Keratinocyte (primary cell): ENCODE data around the gene GPSM1. TPM values are rescaled to one million over a fixed set of nuclear protein-coding genes. Genes with fewer than 3 reads are reported as not detected.

ENCODE experiments used
- DNase-seq: peaks from one replicate; pipeline ENCODE4 v3.0.0-alpha.2; 2011; ENCODE audit warnings: low read depth, missing footprints, low spot score
- FAIRE-seq: peaks from 2 replicates; lab custom pipeline; 2011; peaks lifted over from hg19 to GRCh38; lab: Jason Lieb, UNC
- H2AFZ ChIP-seq: 2 replicates; pipeline ENCODE4 v1.6.0; 2012; ENCODE audit warnings: low read length, control low read depth, inconsistent platforms; ENCODE audit not compliant: control insufficient read depth
- H3K27ac ChIP-seq: 2 replicates; pipeline ENCODE4 v1.5.1; 2011; ENCODE audit warnings: low read length; ENCODE audit not compliant: control insufficient read depth, insufficient read depth
- H3K27me3 ChIP-seq: 3 replicates; pipeline ENCODE4 v1.6.0; 2011; ENCODE audit warnings: low read length; ENCODE audit not compliant: control insufficient read depth, insufficient read depth; ENCODE audit errors: extremely low read depth
- H3K36me3 ChIP-seq, 2 experiments: 2 replicates in 1 of 2; 3 replicates in 1 of 2; pipeline ENCODE4 v1.5.1; 2011; ENCODE audit warnings: low read length in 2 of 2, mild to moderate bottlenecking in 1 of 2; ENCODE audit not compliant: control insufficient read depth in 2 of 2, insufficient read depth in 2 of 2; ENCODE audit errors: extremely low read depth in 1 of 2
- H3K4me1 ChIP-seq: 3 replicates; pipeline ENCODE4 v1.5.1; 2011; ENCODE audit warnings: low read length; ENCODE audit not compliant: control insufficient read depth, insufficient read depth; ENCODE audit errors: extremely low read depth
- H3K4me2 ChIP-seq: 3 replicates; pipeline ENCODE4 v1.6.0; 2011; ENCODE audit warnings: low read depth, low read length; ENCODE audit not compliant: control insufficient read depth, insufficient read depth; ENCODE audit errors: extremely low read depth
- H3K4me3 ChIP-seq, 3 experiments: fragments of 200-600 bp in 1 of 3; sonication (generic) in 1 of 3; 2 replicates in 2 of 3; 3 replicates in 1 of 3; pipeline ENCODE4 v1.5.1; 2011 to 2016; ENCODE audit warnings: low read length in 3 of 3, mild to moderate bottlenecking in 3 of 3, control low read depth in 2 of 3, inconsistent platforms in 1 of 3, low read depth in 1 of 3, mixed read lengths in 1 of 3, mixed run types in 1 of 3, moderate library complexity in 1 of 3; ENCODE audit not compliant: control insufficient read depth in 2 of 3, insufficient read depth in 2 of 3; ENCODE audit errors: extremely low read depth in 1 of 3
- H3K79me2 ChIP-seq: 2 replicates; pipeline ENCODE4 v1.6.0; 2012; ENCODE audit warnings: low read length; ENCODE audit not compliant: control insufficient read depth, insufficient read depth
- H3K9ac ChIP-seq: 3 replicates; pipeline ENCODE4 v1.6.0; 2011; ENCODE audit warnings: low read length; ENCODE audit not compliant: control insufficient read depth, insufficient read depth; ENCODE audit errors: extremely low read depth
- H3K9me1 ChIP-seq: 3 replicates; pipeline ENCODE4 v1.6.0; 2011; ENCODE audit warnings: low read length; ENCODE audit not compliant: control insufficient read depth, insufficient read depth; ENCODE audit errors: extremely low read depth
- H3K9me3 ChIP-seq: 2 replicates; pipeline ENCODE4 v1.5.1; 2012; ENCODE audit warnings: low read depth, low read length; ENCODE audit not compliant: control insufficient read depth
- H4K20me1 ChIP-seq: 3 replicates; pipeline ENCODE4 v1.6.0; 2011; ENCODE audit warnings: low read length; ENCODE audit not compliant: control insufficient read depth, insufficient read depth; ENCODE audit errors: extremely low read depth
- EZH2 ChIP-seq: IDR thresholded peaks from one replicate; pipeline ENCODE4 v1.6.1; 2012; ENCODE audit warnings: inconsistent platforms, mild to moderate bottlenecking, low read length, moderate library complexity
- dilution Hi-C: fragments of 300-500 bp; cut with MboI; formaldehyde crosslinking; loops from one replicate; pipeline ENCODE4 v1.7.0; 2020; ENCODE audit warnings: low sequenced_read_pairs; ENCODE audit not compliant: extremely low pct_ligation_motif_present
- polyA plus RNA-seq, 5 experiments: library from polyadenylated mRNA; depleted of rRNA in 3 of 5; stranded (reverse) in 3 of 5; stranded (forward) in 1 of 5; unstranded in 1 of 5; fragments of >200 nt; gene quantifications; 1 replicate in 1 of 5; 2 replicates in 3 of 5; 3 replicates in 1 of 5; pipeline versions ENCODE4 v1.2.1 to v1.2.3, GENCODE V29; 2011 to 2012; ENCODE audit warnings: missing spikeins in 2 of 5, low read depth in 1 of 5, low replicate concordance in 1 of 5
- TF ChIP-seq, protein P1 (sequence below), 3 experiments: IDR thresholded peaks in 1 of 3; conservative IDR thresholded peaks in 1 of 3; optimal IDR thresholded peaks in 1 of 3; 2 replicates in 2 of 3; 3 replicates in 1 of 3; pipeline versions ENCODE3 to v1.5.1; 2011; ENCODE audit warnings: low read length in 3 of 3, mild to moderate bottlenecking in 3 of 3, moderate library complexity in 2 of 3, control low read depth in 1 of 3, inconsistent platforms in 1 of 3; ENCODE audit not compliant: insufficient read depth in 2 of 3; ENCODE audit errors: extremely low read depth in 1 of 3

GPSM1 gene
- polyA plus RNA-seq, 1 donor (not counting 4 experiments of a cell fraction or from before 2014, with no cell fraction given): 2.5 TPM

DNA sequence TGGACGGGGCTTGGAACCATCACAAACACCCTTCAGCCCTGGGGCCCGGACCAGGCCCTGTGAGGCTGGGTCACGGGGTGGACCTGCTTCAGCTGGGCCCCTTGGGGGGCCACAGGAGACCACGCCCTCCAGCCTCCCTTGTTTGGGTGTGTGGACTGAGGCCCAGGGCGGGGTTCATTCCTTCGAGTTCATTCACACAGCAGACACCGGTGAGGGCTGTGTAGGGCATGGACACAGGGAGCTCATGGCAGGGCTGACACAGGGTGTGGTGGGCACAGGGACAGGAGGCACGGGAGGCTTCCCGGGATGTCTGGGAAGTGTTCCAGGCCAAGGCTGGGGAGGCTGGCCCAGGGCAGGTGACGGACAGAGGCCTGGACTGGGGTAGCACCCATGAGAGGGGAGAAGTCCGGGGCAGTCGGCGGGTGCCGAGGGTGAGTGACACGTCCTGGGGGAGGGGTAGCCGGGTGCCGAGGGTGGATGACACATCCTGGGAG is 27.3 kb downstream of the GPSM1 start:
- Histone ChIP-seq H3K79me2 (no peaks in the 10 kb centered on the region), H3K27me3 (no peaks in the 10 kb centered on the region), H3K27ac (no peak overlapping the region), H3K9me1 (no peaks in the 10 kb centered on the region), H3K9me3 (no peaks in the 10 kb centered on the region), H3K9ac (no peak overlapping the region), H3K36me3 (no peaks in the 10 kb centered on the region), H3K4me2 (no peak overlapping the region), H3K4me3 (no peak overlapping the region), H2AFZ (no peak overlapping the region), H4K20me1 (no peaks in the 10 kb centered on the region), H3K4me1 (peaks cover 3% of the 10 kb centered on the region)
- TF ChIP-seq, protein P1, sequence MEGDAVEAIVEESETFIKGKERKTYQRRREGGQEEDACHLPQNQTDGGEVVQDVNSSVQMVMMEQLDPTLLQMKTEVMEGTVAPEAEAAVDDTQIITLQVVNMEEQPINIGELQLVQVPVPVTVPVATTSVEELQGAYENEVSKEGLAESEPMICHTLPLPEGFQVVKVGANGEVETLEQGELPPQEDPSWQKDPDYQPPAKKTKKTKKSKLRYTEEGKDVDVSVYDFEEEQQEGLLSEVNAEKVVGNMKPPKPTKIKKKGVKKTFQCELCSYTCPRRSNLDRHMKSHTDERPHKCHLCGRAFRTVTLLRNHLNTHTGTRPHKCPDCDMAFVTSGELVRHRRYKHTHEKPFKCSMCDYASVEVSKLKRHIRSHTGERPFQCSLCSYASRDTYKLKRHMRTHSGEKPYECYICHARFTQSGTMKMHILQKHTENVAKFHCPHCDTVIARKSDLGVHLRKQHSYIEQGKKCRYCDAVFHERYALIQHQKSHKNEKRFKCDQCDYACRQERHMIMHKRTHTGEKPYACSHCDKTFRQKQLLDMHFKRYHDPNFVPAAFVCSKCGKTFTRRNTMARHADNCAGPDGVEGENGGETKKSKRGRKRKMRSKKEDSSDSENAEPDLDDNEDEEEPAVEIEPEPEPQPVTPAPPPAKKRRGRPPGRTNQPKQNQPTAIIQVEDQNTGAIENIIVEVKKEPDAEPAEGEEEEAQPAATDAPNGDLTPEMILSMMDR (optimal IDR thresholded peaks at IDR 0.05 in 1 of 3, IDR thresholded peaks at IDR 0.05 in 1 of 3, conservative IDR thresholded peaks at IDR 0.05 in 1 of 3; ENCODE audit: extremely low read depth in 1 of 3, insufficient read depth in 2 of 3, low read length in 3 of 3): no peak
- TF ChIP-seq EZH2: no peak
- FAIRE-seq (no peak), DNase-seq (no peak)
- dilution Hi-C loops: no loop called here

DNA sequence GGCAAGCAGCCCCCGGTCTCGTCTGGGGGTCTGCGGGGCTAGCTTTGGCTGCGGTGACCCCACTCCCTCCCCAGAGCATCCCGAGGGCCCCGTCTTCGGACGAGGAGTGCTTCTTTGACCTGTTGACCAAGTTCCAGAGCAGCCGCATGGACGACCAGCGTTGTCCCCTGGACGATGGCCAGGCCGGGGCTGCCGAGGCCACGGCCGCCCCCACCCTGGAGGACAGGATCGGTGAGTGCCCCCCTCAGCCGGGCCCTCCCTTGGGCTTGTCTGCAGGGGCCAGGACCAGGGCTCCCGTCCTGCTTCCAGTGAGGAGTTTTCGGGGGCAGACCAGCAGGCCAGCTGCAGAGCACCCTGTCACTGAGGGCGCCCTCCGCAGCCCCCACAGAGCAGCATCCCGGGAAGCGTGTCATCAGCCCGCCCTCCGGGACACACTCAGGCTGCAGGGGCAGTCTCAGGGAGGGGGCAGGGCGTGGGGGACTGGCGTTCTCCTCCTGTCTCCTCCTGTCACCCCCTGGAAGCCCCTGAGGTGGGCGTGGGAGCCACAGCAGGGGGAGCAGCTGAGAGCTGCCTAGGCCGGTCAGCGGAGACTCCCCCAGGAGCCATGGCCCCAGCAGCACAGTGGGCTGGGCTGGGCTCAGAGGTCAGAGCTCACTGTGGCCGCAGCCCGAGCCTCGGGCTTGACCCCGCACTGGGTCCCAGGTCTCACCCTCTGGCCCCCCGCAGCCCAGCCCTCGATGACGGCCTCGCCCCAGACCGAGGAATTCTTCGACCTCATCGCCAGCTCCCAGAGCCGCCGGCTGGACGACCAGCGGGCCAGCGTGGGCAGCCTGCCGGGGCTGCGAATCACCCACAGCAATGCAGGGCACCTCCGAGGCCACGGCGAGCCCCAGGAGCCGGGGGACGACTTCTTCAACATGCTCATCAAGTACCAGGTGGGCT is 28.5 kb downstream of the GPSM1 start:
- TF ChIP-seq EZH2: no peak
- TF ChIP-seq, protein P1 (optimal IDR thresholded peaks at IDR 0.05 in 1 of 3, IDR thresholded peaks at IDR 0.05 in 1 of 3, conservative IDR thresholded peaks at IDR 0.05 in 1 of 3; ENCODE audit: extremely low read depth in 1 of 3, insufficient read depth in 2 of 3, low read length in 3 of 3): no peak
- Histone ChIP-seq H3K27me3 (no peaks in the 10 kb centered on the region), H3K36me3 (no peaks in the 10 kb centered on the region), H3K4me2 (no peak overlapping the region), H3K9me3 (no peaks in the 10 kb centered on the region), H4K20me1 (no peaks in the 10 kb centered on the region), H3K4me3 (no peak overlapping the region), H3K27ac (no peak overlapping the region), H3K79me2 (no peaks in the 10 kb centered on the region), H3K9ac (no peak overlapping the region), H2AFZ (no peak overlapping the region), H3K9me1 (no peaks in the 10 kb centered on the region), H3K4me1 (peaks cover 3% of the 10 kb centered on the region)
- DNase-seq (no peak), FAIRE-seq (no peak)
- dilution Hi-C loops: no loop called here
